ENCODE results near the gene ACBD4.

The ACBD4 gene

GRCh38 chr17:45161288-45162024, 26.0 kb downstream of the ACBD4 start, which contains the start of gene HEXIM2:
Gene HEXIM2 (plus strand): TSS chr17:45161875. CDS start chr17:45162794, 919 bp downstream.
- DNase-seq: peak; percentile 99

- DNase-seq: no peak
These were observed 26.7 kb downstream of the ACBD4 start for GRCh38 chr17:45162025-45162687.

- DNase-seq: no peak
These were observed 29.3 kb downstream of the ACBD4 start for GRCh38 chr17:45164734-45165269.

GRCh38 chr17:45168991-45169752, 33.7 kb downstream of the ACBD4 start:
- no peak for DNase-seq

GRCh38 chr17:45170280-45170930, 34.9 kb downstream of the ACBD4 start:
- no peak for DNase-seq

- DNase-seq: peak; percentile 57
These were observed 35.4 kb downstream of the ACBD4 start for GRCh38 chr17:45170931-45171337.

- no peak for DNase-seq
These were observed 36.1 kb downstream of the ACBD4 start for GRCh38 chr17:45171338-45172231.

- no peak for DNase-seq
These were observed 36.7 kb downstream of the ACBD4 start for GRCh38 chr17:45172232-45172540.

GRCh38 chr17:45172541-45173286, 37.2 kb downstream of the ACBD4 start:
- peak; percentile 38 for DNase-seq

- no peak for DNase-seq
These were observed 40.2 kb downstream of the ACBD4 start for GRCh38 chr17:45175759-45176115.

GRCh38 chr17:45177563-45177962, 42.1 kb downstream of the ACBD4 start:
- no peak for DNase-seq

- DNase-seq: no peak
These were observed 48.7 kb downstream of the ACBD4 start for GRCh38 chr17:45184144-45184543.

- no peak for DNase-seq
These were observed 51.4 kb downstream of the ACBD4 start for GRCh38 chr17:45186801-45187354.

GRCh38 chr17:45189009-45189408, 53.5 kb downstream of the ACBD4 start:
- DNase-seq: no peak

GRCh38 chr17:45190503-45191255, 55.2 kb downstream of the ACBD4 start:
- DNase-seq: no peak

All from CD4-positive, alpha-beta T cell treated with Interleukin-15 for 1 hour (primary cell).